ENCODE results near the gene PCSK7. TPM values are rescaled to one million over a fixed set of nuclear protein-coding genes. Genes with fewer than 3 reads are reported as not detected.

PCSK7 gene
- total and polyA plus RNA-seq, 2 of the 4 experiments (the other 2 are of a cell fraction) = 35.8 to 54.3 TPM

DNA sequence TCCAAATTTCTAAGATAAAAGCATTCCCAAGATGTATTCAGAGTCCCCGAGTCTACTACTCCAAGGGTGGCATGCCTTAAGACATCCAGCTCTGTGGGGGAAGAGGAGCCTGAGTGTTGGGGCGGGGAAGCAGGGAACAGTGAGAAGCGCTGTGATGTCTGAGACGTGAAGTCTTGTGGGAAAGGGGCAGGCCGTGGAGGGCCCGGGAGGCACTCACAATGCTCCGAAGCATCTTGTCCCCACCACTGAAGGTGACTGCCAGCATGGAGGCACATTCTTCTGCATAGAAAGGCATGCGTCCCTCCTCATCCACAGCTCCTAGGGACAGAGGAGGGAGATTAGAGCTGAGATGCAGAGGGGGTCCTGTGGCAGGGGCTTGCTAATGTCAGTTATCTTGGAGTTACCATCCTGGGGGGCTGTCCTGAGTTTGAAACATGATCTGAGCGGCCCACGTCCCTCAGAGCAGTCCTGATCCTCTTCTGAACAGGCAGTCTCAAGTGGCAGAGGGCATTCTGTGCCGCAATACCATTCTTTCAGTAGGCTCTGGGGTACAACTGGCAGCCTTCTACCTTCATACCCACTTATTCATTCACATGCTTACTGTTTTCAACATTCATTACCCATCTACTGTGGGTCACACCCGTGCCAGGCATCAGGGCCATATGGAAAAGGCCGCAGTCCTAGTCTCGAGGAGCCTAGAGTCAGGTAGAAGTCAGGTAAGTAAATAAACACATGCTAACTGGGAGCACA is 8.7 kb downstream of the PCSK7 start:
- Histone ChIP-seq H3K4ac (ENCODE audit: low read depth, low read length) (no peak overlapping the region), H2BK5ac (ENCODE audit: low read depth, low read length, poor library complexity, severe bottlenecking) (peak overlapping the region; percentile 22), H2AFZ (replicated peaks; ENCODE audit: low read length, poor library complexity) (no peak overlapping the region), H4K5ac (ENCODE audit: low read depth, low read length) (no peak overlapping the region), H2BK120ac (ENCODE audit: low read depth, low read length) (no peak overlapping the region), H3K9ac (ENCODE audit: low read depth, low read length) (no peak overlapping the region), H3K27ac (ENCODE audit: insufficient read depth, low read length) (peak overlapping the region; percentile 13; the same call in 1 of the 2 replicates), H3K36me3 (ENCODE audit: control insufficient read depth, insufficient read depth, low read length) (peaks cover 54% of the 10 kb centered on the region), H3K9me3 (ENCODE audit: control insufficient read depth, insufficient read depth, low read length) (no peaks in the 10 kb centered on the region), H3K14ac (replicated peaks; ENCODE audit: low read depth, low read length) (no peak overlapping the region), H3K79me1 (ENCODE audit: low read depth in 1 of 2, low read length in 2 of 2) (peaks cover 13 to 50% of the 10 kb centered on the region in 2 experiments; a peak in 3 of 4 replicates), H4K20me1 (ENCODE audit: insufficient read depth, low read length) (no peaks in the 10 kb centered on the region), H3K18ac (ENCODE audit: low read depth, low read length) (no peak overlapping the region), H3K27me3 (ENCODE audit: control insufficient read depth, insufficient read depth, low read length) (no peaks in the 10 kb centered on the region), H3K4me2 (ENCODE audit: low read depth, low read length) (no peak overlapping the region), H3K4me3 (ENCODE audit: insufficient read depth, low read depth, low read length) (no peak overlapping the region), H4K8ac (ENCODE audit: low read depth in 2 of 2, low read length in 2 of 2) (peak overlapping the region in 1 of 2 experiments; percentile 14; a peak in 1 of 4 replicates), H2AK5ac (ENCODE audit: low read depth, low read length) (peak overlapping the region; percentile 80; the same call in 1 of the 2 replicates), H3K56ac (ENCODE audit: extremely low read depth, insufficient read depth, low read length) (no peak overlapping the region), H4K91ac (ENCODE audit: insufficient read depth, low read depth, low read length) (no peak overlapping the region), H3K23ac (ENCODE audit: low read depth, low read length) (no peak overlapping the region), H2BK20ac (ENCODE audit: low read depth, low read length) (no peak overlapping the region), H2BK15ac (ENCODE audit: low read depth, low read length) (no peak overlapping the region), H2AK9ac (replicated peaks; ENCODE audit: low read depth, low read length, poor library complexity) (no peak overlapping the region), H3K9me1 (ENCODE audit: insufficient read depth, low read length) (peaks cover 21% of the 10 kb centered on the region), H3K4me1 (ENCODE audit: control insufficient read depth, insufficient read depth, low read length) (peaks cover 26% of the 10 kb centered on the region)
- dilution Hi-C loops (cut with HindIII; ENCODE audit: low sequenced_read_pairs, unreplicated experiment) (no loop called here), intact Hi-C loops (cut with micrococcal nuclease) (loop anchor here (10.0 kb wide), 1 partner anchor 368 kb away; no protein-coding TSS in a partner anchor), in situ Hi-C loops (cut with MboI; ENCODE audit: low sequenced_read_pairs) (loop anchor here (10.0 kb wide), 1 partner anchor 348 kb away; no protein-coding TSS in a partner anchor)
- ChIA-PET CTCF (no interaction called here), POLR2A (ENCODE audit: unreplicated experiment) (interaction anchor here (1.6 kb wide), 1 partner anchor 20 kb away, joined by 6 read pairs; no protein-coding TSS in a partner anchor)
- TF ChIP-seq MAFK (IDR thresholded peaks at IDR 0.05; ENCODE audit: low read depth, low read length) = no peak
- TF ChIP-seq RCOR1 (IDR thresholded peaks at IDR 0.05; ENCODE audit: insufficient replicate concordance, low read length) = no peak
- TF ChIP-seq, protein P1, sequence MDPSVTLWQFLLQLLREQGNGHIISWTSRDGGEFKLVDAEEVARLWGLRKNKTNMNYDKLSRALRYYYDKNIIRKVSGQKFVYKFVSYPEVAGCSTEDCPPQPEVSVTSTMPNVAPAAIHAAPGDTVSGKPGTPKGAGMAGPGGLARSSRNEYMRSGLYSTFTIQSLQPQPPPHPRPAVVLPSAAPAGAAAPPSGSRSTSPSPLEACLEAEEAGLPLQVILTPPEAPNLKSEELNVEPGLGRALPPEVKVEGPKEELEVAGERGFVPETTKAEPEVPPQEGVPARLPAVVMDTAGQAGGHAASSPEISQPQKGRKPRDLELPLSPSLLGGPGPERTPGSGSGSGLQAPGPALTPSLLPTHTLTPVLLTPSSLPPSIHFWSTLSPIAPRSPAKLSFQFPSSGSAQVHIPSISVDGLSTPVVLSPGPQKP (IDR thresholded peaks at IDR 0.05; ENCODE audit: borderline replicate concordance, low read depth, low read length) = no peak
- no peak for TF ChIP-seq SMC3 (IDR thresholded peaks at IDR 0.05; ENCODE audit: low read depth, low read length)
- TF ChIP-seq POLR2A (IDR thresholded peaks at IDR 0.05; ENCODE audit: low read depth, low read length) = no peak
- no peak for TF ChIP-seq RFX5 (IDR thresholded peaks at IDR 0.05; ENCODE audit: low read depth, low read length)
- TF ChIP-seq MXI1 (IDR thresholded peaks at IDR 0.05; ENCODE audit: borderline replicate concordance, low read depth, low read length) = no peak
- no peak for TF ChIP-seq FOS (IDR thresholded peaks at IDR 0.05; ENCODE audit: low read depth, low read length)
- TF ChIP-seq MAZ (IDR thresholded peaks at IDR 0.05; ENCODE audit: borderline replicate concordance, low read depth, low read length) = no peak
- no peak for TF ChIP-seq BHLHE40 (IDR thresholded peaks at IDR 0.05; ENCODE audit: low read depth, low read length)
- TF ChIP-seq, protein P2, sequence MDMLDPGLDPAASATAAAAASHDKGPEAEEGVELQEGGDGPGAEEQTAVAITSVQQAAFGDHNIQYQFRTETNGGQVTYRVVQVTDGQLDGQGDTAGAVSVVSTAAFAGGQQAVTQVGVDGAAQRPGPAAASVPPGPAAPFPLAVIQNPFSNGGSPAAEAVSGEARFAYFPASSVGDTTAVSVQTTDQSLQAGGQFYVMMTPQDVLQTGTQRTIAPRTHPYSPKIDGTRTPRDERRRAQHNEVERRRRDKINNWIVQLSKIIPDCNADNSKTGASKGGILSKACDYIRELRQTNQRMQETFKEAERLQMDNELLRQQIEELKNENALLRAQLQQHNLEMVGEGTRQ (IDR thresholded peaks at IDR 0.05; ENCODE audit: low read depth, low read length) = no peak
- no peak for TF ChIP-seq CHD1 (IDR thresholded peaks at IDR 0.05; ENCODE audit: low read depth, low read length)
- TF ChIP-seq RAD21 (IDR thresholded peaks at IDR 0.05; ENCODE audit: low read length) = no peak
- no peak for TF ChIP-seq NFE2L2 (IDR thresholded peaks at IDR 0.05; ENCODE audit: low read depth, low read length)
- TF ChIP-seq, protein P3, sequence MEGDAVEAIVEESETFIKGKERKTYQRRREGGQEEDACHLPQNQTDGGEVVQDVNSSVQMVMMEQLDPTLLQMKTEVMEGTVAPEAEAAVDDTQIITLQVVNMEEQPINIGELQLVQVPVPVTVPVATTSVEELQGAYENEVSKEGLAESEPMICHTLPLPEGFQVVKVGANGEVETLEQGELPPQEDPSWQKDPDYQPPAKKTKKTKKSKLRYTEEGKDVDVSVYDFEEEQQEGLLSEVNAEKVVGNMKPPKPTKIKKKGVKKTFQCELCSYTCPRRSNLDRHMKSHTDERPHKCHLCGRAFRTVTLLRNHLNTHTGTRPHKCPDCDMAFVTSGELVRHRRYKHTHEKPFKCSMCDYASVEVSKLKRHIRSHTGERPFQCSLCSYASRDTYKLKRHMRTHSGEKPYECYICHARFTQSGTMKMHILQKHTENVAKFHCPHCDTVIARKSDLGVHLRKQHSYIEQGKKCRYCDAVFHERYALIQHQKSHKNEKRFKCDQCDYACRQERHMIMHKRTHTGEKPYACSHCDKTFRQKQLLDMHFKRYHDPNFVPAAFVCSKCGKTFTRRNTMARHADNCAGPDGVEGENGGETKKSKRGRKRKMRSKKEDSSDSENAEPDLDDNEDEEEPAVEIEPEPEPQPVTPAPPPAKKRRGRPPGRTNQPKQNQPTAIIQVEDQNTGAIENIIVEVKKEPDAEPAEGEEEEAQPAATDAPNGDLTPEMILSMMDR (conservative IDR thresholded peaks at IDR 0.05; ENCODE audit: low read depth, low read length) = no peak
- no TSS peak for BruUV-seq (replicated peaks)
- ATAC-seq (ENCODE audit: low read depth) = no peak
- 96% methylated on average over 7 of the region's 14 CpGs; no CpG with 5 or more reads in 1 of the 2 experiments for WGBS, 2 experiments (ENCODE audit: extremely low coverage in 2 of 2, insufficient read length in 1 of 2)
- DNase-seq = no peak
